CD4-positive, alpha-beta T cell treated with Interleukin-15 for 4 hours (primary cell): Measurements from ENCODE around the gene SELPLG.
"Not testable (repeated sequence)": the region's sequence is repeated elsewhere in the genome, so short reads cannot be mapped to it uniquely, and the experiment has no call there.

ENCODE experiments used
- DNase-seq: peaks from one replicate; pipeline ENCODE4 v3.0.0-alpha.2; 2020; ENCODE audit warnings: low spot score

SELPLG gene

DNA sequence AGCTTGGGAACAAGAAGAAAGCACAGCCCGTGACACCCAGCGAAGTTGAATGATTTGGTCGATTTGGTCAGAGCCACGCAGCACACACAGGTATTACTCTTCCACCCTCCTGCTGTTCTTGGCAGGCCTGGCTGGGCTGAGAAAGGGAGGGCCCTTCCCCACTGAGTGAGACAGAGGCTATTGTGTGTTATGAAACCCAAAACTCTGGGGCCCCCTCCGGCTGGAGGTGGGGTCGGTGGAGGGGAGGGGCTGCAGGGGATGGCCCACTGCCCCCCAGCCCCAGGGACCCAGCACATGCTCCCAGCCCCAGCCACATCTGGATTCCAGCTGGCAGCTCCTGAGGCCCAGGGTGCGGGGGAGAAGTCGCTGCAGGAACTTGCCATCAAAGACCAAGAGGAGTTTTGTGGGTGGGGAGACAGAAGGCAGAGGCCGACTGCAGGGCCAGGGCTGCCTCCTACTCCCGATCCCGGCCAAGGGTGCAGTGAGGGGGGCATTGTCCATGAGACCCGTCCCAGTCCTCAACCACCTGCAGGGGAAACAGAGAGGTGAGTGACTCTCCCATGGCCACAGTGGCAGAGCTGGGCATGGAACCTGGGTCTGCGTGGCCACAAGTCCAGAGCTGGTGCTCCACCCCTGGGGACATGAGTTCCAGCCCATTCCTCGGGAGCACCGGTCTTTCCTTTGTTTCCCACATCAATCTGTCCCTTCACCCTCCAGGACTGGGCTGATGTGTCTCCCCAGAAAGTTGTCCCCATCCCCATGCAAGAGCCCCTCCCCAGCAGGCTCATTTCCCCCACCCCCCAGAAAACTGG is 44.5 kb downstream of the SELPLG start:
- no peak for DNase-seq

DNA sequence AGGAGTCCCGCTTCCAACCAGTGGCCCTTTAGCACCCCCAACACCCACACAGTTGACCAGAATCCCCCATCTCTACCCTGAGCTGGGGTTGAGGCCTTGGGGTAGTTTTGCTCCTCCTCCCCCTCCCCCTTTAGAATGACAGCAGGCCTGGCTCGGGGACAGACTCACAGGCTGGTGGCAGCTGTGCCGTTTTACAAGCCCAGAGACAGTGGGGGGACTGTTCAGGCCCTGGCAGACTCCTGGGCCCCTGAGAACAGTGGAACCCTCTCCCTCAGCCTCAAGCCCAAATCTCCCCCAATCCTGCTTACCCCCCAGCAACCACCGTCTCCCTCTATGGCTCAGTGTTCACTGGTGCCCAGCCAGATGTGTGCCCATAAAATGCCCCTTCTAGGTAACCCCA is 45.9 kb downstream of the SELPLG start:
- no peak for DNase-seq

DNA sequence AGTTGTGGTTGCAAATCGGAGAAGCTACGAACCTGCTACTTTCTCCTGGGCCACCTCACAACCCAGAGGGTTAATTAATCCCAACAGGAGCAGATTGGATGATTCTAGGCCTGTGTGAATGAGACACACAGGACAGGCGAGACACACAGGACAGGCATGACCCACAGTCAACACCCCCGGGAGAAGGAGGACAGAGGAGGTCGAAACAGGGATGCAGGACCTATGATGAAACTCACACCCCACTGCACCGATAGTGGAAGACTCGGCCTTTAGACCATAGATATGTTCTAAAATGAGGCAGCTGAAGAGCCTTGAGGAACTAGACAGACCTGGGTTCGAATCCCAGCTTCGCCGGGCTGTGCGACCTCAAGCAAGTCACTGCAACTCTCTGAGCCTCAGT is 47.4 kb downstream of the SELPLG start:
- DNase-seq = no peak

DNA sequence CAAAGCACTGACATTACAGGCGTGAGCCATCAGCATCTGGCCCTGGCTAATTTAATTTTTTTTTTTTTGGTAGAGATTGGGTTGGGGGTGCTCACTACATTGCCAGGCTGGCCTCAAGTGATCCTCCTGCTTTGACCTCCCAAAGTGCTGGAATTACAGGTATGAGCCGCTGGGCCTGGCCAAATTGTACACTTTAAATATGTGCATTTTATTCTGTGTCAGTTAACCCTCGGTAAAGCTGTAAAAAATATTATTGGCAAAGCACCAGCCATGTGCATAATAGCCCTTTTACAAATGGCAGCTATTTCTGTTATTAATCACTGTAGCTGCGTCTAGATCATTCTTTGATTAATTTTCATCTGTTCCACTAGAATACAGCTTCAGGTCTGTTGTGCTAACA is 47.8 kb downstream of the SELPLG start:
- no peak for DNase-seq

DNA sequence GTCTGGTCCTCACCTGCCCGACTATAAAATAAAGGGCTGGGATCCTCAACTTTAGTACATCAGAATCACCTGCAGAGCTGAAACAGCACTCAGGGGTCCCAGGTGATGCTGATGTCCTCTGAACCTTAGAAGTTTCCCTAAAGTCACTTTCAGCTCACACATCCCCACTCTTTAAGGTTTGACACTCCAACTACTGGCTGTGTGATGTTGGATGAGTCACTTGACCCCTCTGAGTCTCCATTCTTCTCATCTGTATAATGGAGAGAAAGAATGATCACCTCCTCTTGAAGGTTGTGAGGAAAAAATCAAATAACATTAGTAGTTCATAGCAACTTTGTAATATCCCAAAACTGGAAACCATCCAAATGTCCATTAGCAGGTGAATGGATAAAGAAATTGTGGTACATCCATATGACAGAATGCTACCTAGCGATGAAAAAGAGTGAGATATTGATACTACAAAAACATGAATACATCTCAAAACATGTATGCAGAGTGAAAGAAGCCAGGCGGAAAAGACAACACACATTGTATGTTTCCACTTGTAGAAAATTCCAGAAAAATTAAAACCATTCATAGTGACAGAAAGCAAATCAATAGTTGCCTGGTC is 49.1 kb downstream of the SELPLG start:
- DNase-seq = no peak

DNA sequence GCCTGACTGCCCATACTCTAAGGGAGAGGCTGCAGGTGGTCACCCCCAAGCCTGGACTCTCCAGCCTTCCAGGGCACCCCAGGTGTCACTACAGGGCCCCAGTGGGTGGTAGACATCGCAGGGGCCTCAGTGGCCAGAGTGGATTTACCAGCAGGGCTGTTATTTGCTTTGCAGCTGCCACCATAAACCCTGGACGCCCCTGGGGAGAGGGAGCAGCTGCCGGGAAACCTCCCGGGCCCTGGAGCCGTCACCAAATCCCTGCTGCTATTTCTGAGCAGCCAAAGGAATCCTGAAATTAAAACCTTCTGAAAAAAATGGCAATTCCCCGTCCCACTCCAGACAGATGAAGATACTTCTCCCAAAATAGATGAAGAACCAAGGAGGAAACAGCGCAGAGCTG is 49.7 kb downstream of the SELPLG start:
- no peak for DNase-seq

DNA sequence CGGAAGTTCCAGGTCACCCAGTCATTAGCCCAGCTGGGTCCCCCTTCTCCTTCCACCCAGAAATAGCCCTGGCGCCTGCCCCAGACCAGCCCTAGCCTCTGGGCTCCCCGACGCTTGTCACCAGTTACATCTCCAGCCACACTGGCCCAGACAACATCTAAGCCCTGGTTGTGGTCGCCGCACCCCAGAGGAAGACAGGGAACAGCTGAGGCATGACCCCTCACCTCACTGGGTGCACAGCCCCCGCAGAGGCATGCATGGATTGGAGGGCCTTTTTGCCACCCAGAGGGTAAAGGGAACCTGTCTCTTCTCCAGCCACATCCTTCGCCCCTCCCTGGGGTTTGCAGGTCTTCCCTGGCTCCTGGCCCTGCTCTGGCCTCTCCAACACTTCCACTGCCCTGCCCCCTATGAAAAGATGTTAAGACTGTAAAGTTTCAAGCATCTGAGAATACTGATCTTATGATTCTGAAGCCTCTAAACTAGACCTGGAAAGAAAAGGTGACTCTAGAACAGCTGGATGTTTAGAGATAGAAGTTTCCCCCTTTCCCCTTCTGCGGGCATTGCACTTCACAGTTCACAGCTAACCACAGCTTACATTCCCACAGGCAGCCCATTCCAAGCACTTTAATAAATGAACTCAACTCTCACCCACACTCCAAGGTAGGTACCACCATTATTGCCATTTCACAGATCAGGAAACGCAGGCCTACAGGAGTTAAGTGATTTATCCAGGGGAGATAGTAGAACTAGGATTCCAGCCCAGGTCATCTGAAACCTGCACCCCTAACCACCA is 50.5 kb downstream of the SELPLG start:
- DNase-seq = no peak

DNA sequence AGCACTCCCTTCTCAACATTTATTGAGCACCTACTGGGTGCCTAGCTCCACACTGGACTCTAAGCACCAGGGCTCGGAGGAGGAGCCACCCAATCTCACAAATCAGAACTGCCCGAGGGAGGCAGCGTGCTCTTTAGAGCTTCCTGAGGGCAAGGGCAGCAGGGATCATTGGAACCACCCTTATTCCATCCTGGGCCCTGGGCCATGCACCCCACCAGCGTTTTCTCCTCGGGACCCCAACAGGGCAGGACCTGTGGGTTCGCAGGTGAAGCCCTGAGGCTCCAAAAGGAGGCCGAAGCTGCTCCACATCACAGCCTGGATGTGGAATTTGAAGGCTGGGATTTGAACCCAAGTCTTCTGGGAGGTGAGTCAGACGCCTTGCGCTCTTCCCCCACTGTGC is 51.2 kb downstream of the SELPLG start:
- no peak for DNase-seq

DNA sequence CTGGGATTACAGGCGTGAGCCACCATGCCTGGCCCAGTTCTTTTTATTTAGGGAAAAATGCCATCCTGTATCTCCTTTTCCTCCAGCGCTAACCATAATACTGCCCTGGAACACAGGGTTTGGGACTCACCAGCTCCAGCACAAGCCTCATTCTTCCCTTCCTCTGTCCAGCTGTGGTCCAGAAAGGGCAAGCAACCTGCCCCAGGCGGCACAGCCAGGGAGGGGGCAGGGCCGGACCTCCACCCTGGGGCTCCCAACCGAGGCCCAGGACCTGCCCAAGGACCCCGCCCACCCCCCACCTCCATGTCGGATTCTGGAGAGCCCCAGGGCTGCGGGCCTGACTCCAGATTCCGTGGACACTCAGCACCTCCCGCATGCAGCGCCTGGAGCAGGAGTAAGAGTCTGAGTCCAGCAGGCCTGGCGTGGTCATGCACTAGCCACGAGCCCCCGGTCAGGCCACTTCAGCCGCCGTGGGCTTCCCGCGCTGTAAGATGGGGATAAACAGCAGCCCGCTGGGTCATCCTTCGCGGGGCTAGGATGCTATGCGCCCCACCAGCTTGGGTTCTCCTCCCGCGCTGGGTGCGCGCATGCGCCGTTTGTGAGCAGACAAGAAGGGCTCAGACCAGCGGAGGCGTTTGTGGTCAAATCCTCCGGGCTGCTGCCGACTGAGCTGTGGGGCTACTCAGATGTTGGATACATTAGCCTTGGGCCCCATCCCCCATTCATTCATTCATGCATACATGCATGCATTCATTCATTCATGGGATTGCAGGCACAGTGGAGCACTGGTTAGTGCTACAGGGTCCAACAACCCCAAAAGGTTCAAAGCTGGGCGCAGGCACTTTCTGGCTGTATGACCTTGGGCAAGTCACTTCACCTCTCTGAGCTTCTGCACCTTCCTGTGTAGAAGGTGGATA is 52.1 kb downstream of the SELPLG start:
- no peak for DNase-seq

DNA sequence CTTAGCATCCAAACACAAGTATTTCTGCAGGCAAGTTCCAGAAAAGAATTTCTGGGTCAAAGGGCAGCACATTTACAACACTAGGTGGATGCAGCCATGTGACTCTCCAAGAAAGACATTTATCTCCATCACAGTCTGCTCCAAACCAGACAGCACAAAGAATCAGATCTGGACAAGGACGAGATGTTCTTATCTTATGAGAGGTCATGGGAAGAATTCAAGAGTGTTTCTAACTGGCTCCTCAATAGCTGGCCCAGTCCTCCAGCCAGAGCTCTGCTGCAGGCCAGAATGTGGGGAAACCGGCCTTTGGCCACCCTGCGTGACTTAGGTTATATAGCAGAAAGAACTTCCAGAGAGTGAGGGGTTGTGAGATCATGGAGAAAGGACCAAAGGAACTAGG is 53.2 kb downstream of the SELPLG start:
- no peak for DNase-seq

DNA sequence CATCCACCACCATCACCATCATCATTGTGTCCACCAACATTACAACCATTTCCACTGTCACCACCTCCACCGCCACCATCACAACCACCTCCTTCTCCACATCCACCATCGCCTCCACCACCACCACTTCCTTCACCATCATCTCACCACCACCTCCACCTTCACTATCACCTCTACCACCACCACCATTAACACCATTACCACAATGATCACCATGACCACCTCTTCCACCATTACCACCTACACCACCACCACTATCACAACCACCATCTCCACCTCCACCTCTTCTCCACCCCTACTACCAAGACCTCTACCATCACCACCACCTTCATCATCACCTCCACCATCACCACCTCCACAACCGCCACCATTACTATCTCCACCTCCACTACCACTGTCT is 54.9 kb downstream of the SELPLG start:
- DNase-seq = no peak

DNA sequence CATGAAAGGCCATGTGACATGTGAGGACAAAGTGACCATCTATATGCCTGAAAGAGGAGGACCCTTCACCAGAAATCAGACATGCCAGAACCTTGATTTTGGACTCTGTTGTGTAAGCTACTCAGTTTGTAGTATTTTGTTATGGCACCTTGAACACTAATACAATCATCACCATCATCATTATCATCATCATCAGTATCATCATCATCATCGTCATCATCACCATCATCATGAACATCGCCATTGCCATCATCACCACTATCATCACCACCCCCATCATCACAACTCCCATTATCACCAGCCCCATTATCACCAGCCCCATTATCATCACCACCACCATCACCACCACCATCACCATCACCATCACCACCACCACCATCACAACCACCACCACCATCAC is 55.4 kb downstream of the SELPLG start:
- no peak for DNase-seq

DNA sequence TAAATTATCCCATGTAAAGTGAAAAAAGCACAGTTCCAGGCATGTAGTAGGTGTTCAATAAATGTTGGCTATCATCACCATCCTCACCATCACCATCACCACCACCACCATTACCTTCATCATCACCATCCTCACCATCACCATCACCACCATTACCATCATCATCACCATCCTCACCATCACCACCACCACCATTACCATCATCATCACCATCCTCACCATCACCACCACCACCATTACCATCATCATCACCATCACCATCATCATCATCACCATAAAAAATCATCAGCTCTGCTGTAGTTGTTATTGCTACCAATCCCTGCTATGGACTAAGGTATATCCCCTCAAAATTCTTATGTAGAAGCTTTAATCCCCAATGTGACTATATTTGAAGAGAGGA is 56.2 kb downstream of the SELPLG start:
- no peak for DNase-seq

DNA sequence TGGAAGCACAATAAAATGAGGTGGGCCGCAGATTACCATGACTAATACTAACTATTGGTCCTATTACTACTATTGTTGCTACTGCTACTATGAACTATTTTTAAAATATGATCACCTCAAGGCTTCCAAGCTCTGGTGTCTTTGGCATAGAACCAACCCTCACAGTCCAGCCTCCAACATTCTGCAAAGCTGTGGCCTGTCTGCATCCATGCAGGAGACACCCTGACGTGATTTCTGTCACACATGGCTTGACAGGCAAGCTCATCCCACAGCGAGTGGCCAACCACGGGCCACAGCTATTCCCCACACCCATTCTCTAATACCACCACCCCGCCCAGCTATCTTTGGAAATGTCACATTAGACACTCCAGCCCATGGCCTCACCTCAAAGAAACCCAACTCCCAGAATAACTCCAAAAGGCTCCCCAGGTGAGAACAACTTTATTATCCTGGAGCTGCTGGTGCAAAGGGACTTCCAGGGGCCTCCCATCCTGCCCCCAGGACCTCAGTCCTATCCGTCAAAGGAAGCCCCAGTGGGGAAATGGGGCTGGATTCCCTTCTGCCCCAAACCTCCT is 56.9 kb downstream of the SELPLG start:
- no peak for DNase-seq

DNA sequence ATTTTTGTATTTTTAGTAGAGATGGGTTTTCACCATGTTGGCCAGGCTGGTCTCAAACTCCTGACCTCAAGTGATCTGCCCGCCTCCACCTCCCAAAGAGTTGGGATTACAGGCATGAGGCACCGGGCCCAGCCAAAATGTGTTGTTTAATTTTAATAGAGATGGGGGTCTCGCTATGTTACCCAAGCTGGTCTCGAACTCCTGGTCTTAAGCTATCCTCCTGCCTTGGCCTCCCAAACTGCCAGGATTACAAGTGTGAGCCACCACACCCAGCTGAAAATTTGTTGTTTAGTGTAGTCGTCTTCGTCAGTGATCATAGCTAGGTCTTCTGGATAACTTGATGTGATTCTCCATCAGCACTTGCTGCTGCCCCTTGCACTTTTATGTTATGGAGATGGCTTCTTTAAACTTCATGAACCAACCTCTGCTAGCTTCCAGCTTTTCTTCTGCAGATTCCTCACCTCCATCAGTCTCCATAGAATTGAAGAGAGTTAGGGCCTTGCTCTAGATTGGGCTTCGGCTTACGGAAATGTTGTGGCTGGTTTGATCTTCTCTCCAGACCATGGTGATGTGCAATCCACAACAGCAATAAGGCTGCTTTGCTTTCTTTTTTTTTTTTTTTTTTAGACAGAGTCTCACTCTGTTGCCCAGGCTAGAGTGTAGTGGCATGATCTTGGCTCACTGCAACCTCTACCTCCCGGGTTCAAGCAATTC is 58.3 kb downstream of the SELPLG start:
- DNase-seq = no peak

DNA sequence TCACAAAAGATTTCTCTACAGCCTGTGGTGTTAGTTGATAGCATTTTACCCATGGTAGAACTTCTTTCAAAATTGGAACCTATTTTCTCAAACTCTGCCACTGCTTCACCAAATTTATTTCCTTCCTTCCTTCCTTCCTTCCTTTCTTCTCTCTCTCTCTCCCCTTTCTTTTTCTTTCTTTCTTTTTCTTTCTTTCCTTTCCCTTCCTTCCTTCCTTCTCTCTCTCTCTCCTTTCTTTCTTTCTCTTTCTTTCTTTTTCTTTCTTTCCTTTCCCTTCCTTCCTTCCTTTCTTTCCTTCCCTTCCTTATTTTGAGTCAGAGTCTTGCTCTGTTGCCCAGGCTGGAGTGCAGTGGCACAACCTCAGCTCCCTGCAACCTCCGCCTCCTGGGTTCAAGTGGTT is 59.4 kb downstream of the SELPLG start:
- not testable (repeated sequence) for DNase-seq

DNA sequence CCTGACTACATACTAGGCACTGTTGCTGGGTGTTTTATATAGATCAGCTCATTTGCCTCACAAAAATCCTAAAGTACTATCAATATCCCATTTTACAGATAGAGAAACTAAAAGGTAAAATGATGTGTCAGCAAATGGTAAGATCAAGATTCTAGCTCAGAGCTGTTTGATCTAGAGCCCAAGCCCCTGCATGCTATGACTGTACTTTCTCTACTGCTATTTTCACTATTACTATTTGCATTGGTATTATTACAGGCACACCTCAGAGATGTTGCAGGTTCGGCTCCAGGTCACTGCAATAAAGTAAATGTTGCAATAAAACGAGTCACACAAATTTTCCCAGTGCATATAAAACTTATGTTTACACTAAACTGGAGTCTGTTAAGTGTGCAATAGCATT is 60.4 kb downstream of the SELPLG start:
- no peak for DNase-seq

DNA sequence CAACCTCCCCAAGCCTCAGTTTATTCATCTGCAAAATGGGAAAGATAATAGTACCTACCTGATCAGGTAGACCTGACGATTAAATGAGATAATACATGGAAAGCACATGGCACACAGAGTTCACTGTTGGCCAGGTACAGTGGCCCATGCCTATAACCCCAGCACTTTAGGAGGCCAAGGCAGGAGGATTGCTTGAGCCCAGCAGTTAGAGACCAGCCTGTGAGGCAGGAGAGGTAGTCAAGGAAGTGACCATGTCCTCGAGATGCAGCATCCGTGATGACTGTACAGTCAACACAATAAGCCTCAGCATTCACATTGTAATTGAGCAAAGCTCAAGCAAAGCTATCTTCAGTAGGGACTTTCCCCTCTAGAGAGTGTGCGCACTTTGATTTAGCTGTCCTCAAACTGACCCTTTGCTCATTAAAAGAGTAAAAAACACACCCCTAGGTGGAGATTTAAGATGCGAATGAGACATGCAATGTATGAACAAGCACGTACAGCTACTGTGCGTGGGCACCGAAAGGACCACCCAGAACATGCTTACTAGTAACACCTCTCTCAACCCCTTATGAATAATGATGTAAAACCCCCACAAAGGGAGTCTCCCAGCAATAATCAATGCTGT is 61.4 kb downstream of the SELPLG start:
- no peak for DNase-seq
